Type B pancreatic cell (in vitro differentiated cells): ENCODE measurements around the gene RNF126. TPM values are rescaled to one million over a fixed set of nuclear protein-coding genes. Genes with fewer than 3 reads are reported as not detected.

Experiments
- DNase-seq: peaks from one replicate; pipeline ENCODE4 v3.0.0; 2021; ENCODE audit warnings: mixed read lengths; ENCODE audit not compliant: unreplicated experiment; ENCODE audit errors: extremely low spot score
- H3K27ac Mint-ChIP-seq: 2 replicates; pipeline ENCODE4 v1.8.0; 2021; ENCODE audit warnings: mild to moderate bottlenecking, mixed read lengths
- H3K27me3 Mint-ChIP-seq: 2 replicates; pipeline ENCODE4 v1.8.0; 2021; ENCODE audit warnings: mixed read lengths
- H3K36me3 Mint-ChIP-seq: 2 replicates; pipeline ENCODE4 v1.8.0; 2021; ENCODE audit warnings: mixed read lengths
- H3K4me1 Mint-ChIP-seq: one replicate; pipeline ENCODE4 v1.8.0; 2021; ENCODE audit warnings: mixed read lengths; ENCODE audit not compliant: unreplicated experiment
- H3K4me3 Mint-ChIP-seq: 2 replicates; pipeline ENCODE4 v1.8.0; 2021; ENCODE audit warnings: mild to moderate bottlenecking, mixed read lengths
- H3K9me3 Mint-ChIP-seq: 2 replicates; pipeline ENCODE4 v1.8.0; 2021; ENCODE audit warnings: mixed read lengths
- total RNA-seq: library from RNA; stranded (reverse); gene quantifications from 2 replicates; pipeline ENCODE4 v1.2.1, GENCODE V29; 2021; ENCODE audit warnings: low replicate concordance
- TF ChIP-seq, protein P1 (sequence below): fragments of 200-600 bp; sonication (generic); conservative IDR thresholded peaks from 2 replicates; pipeline ENCODE4 v1.5.0; 2021; ENCODE audit warnings: antibody characterized with exemption, mild to moderate bottlenecking

RNF126 gene
- total RNA-seq, 1 donor from 2014 or later = 38.1 TPM

DNA sequence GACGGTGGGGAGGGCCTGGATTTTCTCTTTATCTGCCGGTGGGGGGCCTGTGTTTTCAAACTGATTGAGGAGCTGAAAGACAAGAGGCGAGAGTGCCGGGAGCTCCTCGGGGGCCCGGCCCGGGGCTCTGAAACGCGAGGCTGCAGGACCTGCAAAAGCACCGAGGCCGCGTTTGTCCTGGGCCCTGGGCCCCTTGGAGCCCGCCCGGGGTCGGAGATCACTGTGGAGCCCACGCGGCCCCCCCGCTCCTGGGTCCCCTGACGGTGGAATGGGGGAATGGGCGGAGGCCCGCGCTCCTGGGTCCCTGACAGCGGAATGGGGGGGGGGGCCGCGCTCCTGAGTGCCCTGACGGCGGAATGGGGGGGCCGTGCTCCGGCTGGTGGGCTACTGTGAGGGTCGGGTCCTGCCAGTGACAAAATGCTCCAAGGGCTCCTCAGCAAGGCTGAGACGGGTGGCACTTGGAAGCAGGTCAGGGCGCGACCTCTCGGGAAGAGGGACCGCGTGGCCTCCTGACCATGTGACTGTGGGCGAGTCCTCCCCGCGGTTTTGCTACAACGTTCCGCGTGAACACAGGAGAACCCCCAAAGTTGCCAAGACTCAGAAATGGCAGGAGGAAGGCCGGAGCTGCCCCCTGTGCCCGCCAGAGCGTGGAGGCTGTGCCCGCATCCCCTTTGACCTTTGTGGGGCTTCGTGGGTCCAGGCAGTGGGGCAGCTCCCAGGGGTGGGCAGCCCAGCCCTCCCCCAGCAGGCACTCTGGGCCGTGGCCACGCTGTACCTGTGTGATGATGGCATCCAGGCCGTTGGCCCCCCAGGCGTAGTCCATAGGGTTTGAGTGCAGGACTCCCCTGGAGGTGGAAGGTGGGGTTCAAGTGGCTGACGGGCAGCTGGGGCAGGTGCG lies 13.9 kb downstream of the RNF126 start:
- no peak for DNase-seq
- Mint-ChIP-seq H3K27ac (no peak overlapping the region), H3K4me3 (no peak overlapping the region), H3K4me1 (no peaks in the 10 kb centered on the region), H3K27me3 (no peaks in the 10 kb centered on the region), H3K36me3 (no peaks in the 10 kb centered on the region), H3K9me3 (no peaks in the 10 kb centered on the region)
- TF ChIP-seq, protein P1, sequence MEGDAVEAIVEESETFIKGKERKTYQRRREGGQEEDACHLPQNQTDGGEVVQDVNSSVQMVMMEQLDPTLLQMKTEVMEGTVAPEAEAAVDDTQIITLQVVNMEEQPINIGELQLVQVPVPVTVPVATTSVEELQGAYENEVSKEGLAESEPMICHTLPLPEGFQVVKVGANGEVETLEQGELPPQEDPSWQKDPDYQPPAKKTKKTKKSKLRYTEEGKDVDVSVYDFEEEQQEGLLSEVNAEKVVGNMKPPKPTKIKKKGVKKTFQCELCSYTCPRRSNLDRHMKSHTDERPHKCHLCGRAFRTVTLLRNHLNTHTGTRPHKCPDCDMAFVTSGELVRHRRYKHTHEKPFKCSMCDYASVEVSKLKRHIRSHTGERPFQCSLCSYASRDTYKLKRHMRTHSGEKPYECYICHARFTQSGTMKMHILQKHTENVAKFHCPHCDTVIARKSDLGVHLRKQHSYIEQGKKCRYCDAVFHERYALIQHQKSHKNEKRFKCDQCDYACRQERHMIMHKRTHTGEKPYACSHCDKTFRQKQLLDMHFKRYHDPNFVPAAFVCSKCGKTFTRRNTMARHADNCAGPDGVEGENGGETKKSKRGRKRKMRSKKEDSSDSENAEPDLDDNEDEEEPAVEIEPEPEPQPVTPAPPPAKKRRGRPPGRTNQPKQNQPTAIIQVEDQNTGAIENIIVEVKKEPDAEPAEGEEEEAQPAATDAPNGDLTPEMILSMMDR = no peak

DNA sequence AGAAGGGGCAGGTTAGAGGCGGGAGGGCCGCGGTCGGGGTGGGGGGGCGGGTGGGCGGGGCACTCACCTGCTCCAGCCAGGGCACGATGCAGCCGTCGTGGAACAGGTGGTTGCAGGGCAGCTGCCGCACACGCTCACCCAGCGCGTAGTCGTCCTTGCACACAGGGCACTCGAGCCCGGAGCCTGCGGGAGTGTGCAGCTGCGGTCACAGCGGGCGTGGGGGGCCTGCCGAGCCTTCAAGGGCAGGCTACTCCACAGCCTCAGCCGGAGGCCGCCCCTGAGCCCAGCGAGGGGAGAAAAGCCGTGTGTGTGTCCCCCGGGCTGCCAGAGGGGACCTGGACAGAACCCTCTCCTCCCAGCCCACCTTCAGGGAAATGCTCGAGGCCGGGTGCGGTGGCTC lies 14.7 kb downstream of the RNF126 start:
- no peaks in the 10 kb centered on the region for H3K27me3 Mint-ChIP-seq
- DNase-seq = no peak
- no peak overlapping the region for H3K4me3 Mint-ChIP-seq
- no peaks in the 10 kb centered on the region for H3K36me3 Mint-ChIP-seq
- TF ChIP-seq, protein P1 = no peak
- no peak overlapping the region for H3K27ac Mint-ChIP-seq
- H3K9me3 Mint-ChIP-seq = no peaks in the 10 kb centered on the region
- no peaks in the 10 kb centered on the region for H3K4me1 Mint-ChIP-seq

DNA sequence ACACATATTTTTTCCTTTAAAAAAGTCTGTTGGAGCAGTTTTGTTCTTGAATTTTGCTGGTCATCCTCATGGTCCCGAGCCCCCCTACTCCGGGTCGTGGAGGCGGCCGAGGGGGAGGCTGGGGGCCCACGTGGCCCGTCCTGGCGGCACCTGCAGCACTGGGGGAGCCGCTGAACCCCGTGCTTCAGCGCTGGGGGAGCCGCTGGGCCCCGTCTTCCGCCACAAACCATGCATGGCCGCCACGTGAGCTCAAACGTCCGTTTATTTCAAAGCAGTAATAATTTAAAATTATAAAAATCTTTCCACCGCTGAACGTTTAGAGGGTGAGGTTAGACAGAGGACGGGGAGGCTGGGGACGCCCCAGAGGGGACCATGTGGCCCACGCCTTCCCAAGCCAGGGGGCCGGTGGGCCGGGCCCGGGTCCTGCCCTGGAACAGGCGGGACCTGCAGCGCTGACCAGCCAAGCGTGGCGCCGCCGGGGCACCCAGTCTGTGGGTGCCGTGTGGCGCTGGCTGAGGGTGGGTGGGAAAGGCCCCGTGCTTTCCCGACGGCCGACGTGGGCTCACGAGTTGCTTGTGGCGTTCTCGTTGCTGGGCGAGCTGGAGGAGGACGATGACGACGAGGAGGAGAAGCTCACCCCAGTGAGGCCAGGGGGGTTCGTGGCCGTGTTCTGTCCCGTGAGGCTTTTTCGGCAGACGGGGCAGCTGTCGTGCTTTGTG lies 15.3 kb downstream of the RNF126 start:
- no peak for DNase-seq
- Mint-ChIP-seq H3K27me3 (no peaks in the 10 kb centered on the region), H3K36me3 (no peaks in the 10 kb centered on the region), H3K4me3 (no peak overlapping the region), H3K9me3 (no peaks in the 10 kb centered on the region), H3K4me1 (no peaks in the 10 kb centered on the region), H3K27ac (no peak overlapping the region)
- TF ChIP-seq, protein P1 = no peak

DNA sequence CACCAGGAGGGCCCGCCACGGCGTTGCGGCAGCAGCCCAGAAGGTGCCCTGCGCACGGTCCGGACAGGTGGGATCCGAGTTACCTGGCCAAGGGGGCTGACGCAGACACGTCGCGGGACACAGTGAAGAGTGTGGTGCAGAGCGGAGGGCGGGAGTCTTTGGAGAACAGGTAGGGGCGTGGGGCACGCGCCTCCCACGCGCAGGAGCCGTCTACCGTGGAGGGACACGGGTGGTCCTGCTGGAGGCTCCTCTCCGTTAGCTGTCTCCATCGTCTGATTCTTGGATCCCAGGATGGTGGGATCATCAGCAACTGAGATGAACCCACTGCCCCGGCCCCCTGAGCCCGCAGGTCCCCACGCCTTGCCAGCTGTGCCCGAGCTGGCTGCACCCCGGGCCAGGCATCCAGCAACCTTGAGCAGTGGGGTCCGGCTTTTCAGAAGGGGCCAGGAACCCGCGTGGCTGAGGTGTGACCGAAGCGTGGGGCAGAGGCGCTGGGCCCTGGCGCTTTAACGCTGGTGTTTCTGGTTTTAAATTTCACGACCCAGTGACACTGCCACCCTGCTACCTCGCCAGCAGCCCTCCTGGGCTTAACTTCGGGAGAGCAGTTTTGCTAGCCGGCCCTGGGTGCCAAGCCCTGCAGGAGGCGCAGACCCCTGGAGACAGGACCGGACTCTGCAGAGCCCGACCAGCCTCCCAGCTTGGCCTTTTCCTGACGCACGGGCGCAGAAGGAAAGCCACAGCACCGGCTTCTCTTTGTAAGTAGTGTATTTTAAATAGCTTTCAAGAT lies 16.0 kb downstream of the RNF126 start:
- TF ChIP-seq, protein P1 = no peak
- Mint-ChIP-seq H3K27ac (no peak overlapping the region), H3K36me3 (no peaks in the 10 kb centered on the region), H3K27me3 (no peaks in the 10 kb centered on the region), H3K4me1 (no peaks in the 10 kb centered on the region), H3K4me3 (no peak overlapping the region), H3K9me3 (no peaks in the 10 kb centered on the region)
- DNase-seq = no peak

DNA sequence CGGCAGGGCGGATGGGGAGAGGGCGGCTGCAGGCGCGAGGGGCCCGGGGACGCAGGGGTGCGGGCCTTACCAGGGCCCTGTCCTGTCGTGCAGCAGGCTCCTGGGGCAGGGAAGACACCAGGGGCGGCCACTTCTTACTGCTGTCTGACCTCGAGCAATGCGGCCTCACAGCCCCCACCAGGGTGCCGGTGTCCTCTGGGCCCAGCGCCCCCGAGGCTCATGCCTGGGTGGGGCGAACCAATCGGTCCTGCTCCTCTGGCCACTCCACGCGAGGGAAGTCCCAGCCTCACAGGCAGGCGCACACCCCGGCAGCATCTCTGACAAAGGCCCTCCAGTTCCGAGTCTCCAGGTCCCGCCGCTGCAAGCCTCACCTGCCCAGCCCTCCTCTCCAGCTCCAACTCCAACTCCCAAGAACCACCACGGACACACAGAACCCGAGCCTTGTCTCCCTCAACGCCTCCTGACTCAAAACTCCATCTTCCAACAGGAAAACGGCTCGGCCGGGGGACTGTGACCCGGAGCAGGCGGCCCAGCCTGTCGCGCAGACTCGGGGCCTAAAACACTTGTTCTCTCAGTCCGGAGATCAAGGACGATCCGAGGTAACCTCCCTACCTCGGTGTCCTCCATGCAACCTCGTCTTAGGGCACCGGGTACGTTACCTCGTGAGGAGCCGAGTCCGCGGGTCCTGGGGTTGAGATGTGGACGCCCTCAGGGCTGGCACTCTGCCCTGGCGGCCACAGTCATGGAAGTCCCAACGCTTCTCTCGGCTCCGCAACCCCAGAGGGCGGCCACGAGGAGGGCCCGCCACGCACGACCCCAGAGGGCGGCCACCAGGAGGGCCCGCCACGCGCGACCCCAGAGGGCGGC lies 16.9 kb downstream of the RNF126 start:
- Mint-ChIP-seq H3K27ac (no peak overlapping the region), H3K27me3 (no peaks in the 10 kb centered on the region)

More for the DNA sequence above, 16.9 kb downstream of the RNF126 start:
- TF ChIP-seq, protein P1 = no peak
- Mint-ChIP-seq H3K4me1 (no peaks in the 10 kb centered on the region), H3K9me3 (no peaks in the 10 kb centered on the region), H3K4me3 (no peak overlapping the region), H3K36me3 (no peaks in the 10 kb centered on the region)
- no peak for DNase-seq
